ENCODE measurements around the gene CYTL1. TPM values are rescaled to one million over a fixed set of nuclear protein-coding genes. Genes with fewer than 3 reads are reported as not detected.

Gene CYTL1
- total RNA-seq, 2 donors from 2014 or later, result 3.1 TPM; not detected in 1

- TF ChIP-seq POLR2A (IDR thresholded peaks at IDR 0.05) (no peak), CTCF (IDR thresholded peaks at IDR 0.05) (no peak)
- Histone ChIP-seq H3K27me3 (no peaks in the 10 kb centered on the region), H3K4me1 (no peaks in the 10 kb centered on the region), H3K27ac (no peak overlapping the region), H3K9me3 (no peaks in the 10 kb centered on the region), H3K36me3 (replicated peaks in 1 of 2; ENCODE audit: insufficient read depth in 1 of 2, low read depth in 2 of 2) (no peaks in the 10 kb centered on the region), H3K4me3 (no peak overlapping the region)
- intact Hi-C loops (cut with DNase I), result no loop called here
- ATAC-seq, result no peak
- no peak for DNase-seq
- 60 to 67% methylated on average over 10 of the region's 10 CpGs for WGBS, 2 donors
These were observed 31.6 kb downstream of the CYTL1 start for GRCh38 chr4:4987656-4988055.

- H3K27me3 ChIP-seq, result no peaks in the 10 kb centered on the region
- no peak for ATAC-seq
- no peak for TF ChIP-seq CTCF (IDR thresholded peaks at IDR 0.05)
- TF ChIP-seq POLR2A (IDR thresholded peaks at IDR 0.05), result no peak
- no peaks in the 10 kb centered on the region for H3K9me3 ChIP-seq
- no peak for DNase-seq
- no peak overlapping the region for H3K4me3 ChIP-seq
- no peaks in the 10 kb centered on the region for H3K4me1 ChIP-seq
- intact Hi-C loops (cut with DNase I), result no loop called here
- H3K27ac ChIP-seq, result no peak overlapping the region
- 55 to 59% methylated on average over 5 of the region's 5 CpGs for WGBS, 2 donors
- H3K36me3 ChIP-seq (replicated peaks in 1 of 2; ENCODE audit: insufficient read depth in 1 of 2, low read depth in 2 of 2), result no peaks in the 10 kb centered on the region
These were observed 32.4 kb downstream of the CYTL1 start for GRCh38 chr4:4986841-4987240.

- H3K27ac ChIP-seq, result no peak overlapping the region
- WGBS, 2 donors, result 60 to 75% methylated on average over 1 of the region's 1 CpG
- H3K9me3 ChIP-seq, result no peaks in the 10 kb centered on the region
- intact Hi-C loops (cut with DNase I), result no loop called here
- no peak for TF ChIP-seq CTCF (IDR thresholded peaks at IDR 0.05)
- TF ChIP-seq POLR2A (IDR thresholded peaks at IDR 0.05), result no peak
- H3K27me3 ChIP-seq, result no peaks in the 10 kb centered on the region
- DNase-seq (no peak), ATAC-seq (no peak)
- H3K4me1 ChIP-seq, result no peaks in the 10 kb centered on the region
- H3K4me3 ChIP-seq, result no peak overlapping the region
- H3K36me3 ChIP-seq (replicated peaks in 1 of 2; ENCODE audit: insufficient read depth in 1 of 2, low read depth in 2 of 2), result no peaks in the 10 kb centered on the region
These were observed 33.4 kb downstream of the CYTL1 start for GRCh38 chr4:4985844-4986243.

- no peaks in the 10 kb centered on the region for H3K27me3 ChIP-seq
- H3K27ac ChIP-seq, result no peak overlapping the region
- no peaks in the 10 kb centered on the region for H3K4me1 ChIP-seq
- DNase-seq (no peak), ATAC-seq (no peak)
- H3K4me3 ChIP-seq, result no peak overlapping the region
- 67 to 73% methylated on average over 2 of the region's 2 CpGs for WGBS, 2 donors
- no peaks in the 10 kb centered on the region for H3K9me3 ChIP-seq
- TF ChIP-seq CTCF (IDR thresholded peaks at IDR 0.05) (no peak), POLR2A (IDR thresholded peaks at IDR 0.05) (no peak)
- intact Hi-C loops (cut with DNase I), result no loop called here
- no peaks in the 10 kb centered on the region for H3K36me3 ChIP-seq (replicated peaks in 1 of 2; ENCODE audit: insufficient read depth in 1 of 2, low read depth in 2 of 2)
These were observed 34.2 kb downstream of the CYTL1 start for GRCh38 chr4:4985036-4985435.

GRCh38 chr4:4984186-4984585 lies 35.1 kb downstream of the CYTL1 start:
- no peak for TF ChIP-seq POLR2A (IDR thresholded peaks at IDR 0.05)
- TF ChIP-seq CTCF (IDR thresholded peaks at IDR 0.05), result no peak
- no peak overlapping the region for H3K27ac ChIP-seq
- H3K27me3 ChIP-seq, result no peaks in the 10 kb centered on the region
- no peaks in the 10 kb centered on the region for H3K9me3 ChIP-seq
- no peaks in the 10 kb centered on the region for H3K4me1 ChIP-seq
- H3K36me3 ChIP-seq (replicated peaks in 1 of 2; ENCODE audit: insufficient read depth in 1 of 2, low read depth in 2 of 2), result no peaks in the 10 kb centered on the region
- no peak overlapping the region for H3K4me3 ChIP-seq
- ATAC-seq (no peak), DNase-seq (no peak)
- 55 to 67% methylated on average over 2 of the region's 2 CpGs for WGBS, 2 donors
- intact Hi-C loops (cut with DNase I), result no loop called here

Data from body of pancreas (tissue), 4 donors.